ENCODE results near the gene NFAM1.

NFAM1 gene

DNA sequence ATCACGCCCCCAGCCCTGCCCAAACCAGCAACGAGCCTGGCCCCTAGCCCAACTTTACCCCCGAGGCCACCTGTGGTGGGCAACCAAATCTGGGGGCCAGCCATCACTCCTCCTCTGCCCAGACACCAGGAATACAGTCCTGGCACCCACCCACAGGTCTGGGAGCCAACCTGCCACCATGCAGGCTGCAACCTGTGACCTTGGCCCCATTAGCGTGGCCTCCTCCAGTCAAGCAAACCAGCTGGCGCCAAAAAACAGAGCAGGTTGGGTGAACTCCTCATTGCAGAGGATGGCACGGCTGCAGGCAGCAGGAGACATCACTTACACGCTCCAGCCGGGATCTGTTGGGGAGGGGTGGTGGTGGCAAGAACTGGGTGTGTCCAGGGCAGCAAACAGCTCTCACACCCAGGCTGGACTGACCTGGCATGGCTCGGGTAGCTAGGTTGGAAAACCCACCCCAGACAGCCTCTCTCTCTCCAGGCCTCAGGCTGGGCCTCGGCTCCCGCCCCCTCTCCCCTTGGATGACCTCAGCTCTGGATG, 96.3 kb downstream of the NFAM1 start:
- DNase-seq (ENCODE audit: low read depth, low spot score) = no peak

- no peak for DNase-seq (ENCODE audit: low read depth, low spot score)
These were observed 97.2 kb downstream of the NFAM1 start for GRCh38 chr22:42334875-42335512.

- DNase-seq (ENCODE audit: low read depth, low spot score) = no peak
These were observed 98.7 kb downstream of the NFAM1 start for GRCh38 chr22:42333544-42333943.

DNA sequence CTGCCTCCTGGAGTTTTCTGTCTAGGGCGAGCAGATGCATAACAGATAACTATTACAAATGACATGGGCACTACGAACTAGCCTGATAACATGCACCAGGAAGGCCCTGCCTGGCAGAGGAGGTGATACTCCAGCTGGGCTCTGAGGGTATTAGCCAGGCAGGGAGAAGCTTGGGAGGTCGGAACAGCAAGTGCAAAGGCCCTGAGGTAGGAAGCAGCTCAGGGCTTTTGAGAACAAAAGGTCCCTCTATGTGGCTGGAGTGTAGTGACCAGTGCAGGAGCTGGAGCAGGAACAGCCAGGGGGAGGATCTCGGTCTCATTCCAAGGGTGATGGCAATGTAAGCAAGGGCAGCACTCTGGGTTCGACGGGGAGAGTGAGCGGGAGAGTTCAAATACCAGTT, 100.1 kb downstream of the NFAM1 start:
- DNase-seq (ENCODE audit: low read depth, low spot score) = no peak

- no peak for DNase-seq (ENCODE audit: low read depth, low spot score)
These were observed 101.2 kb downstream of the NFAM1 start for GRCh38 chr22:42331014-42331413.
